SK-N-SH (cell line): ENCODE data around the gene SERINC1. TPM values are rescaled to one million over a fixed set of nuclear protein-coding genes. Genes with fewer than 3 reads are reported as not detected.

Experiments
- CTCF ChIA-PET: fragments of 300-600, 350-600 bp; formaldehyde crosslinking; extraction: SDS; loops from one replicate; lab custom pipeline; 2021; lab: Yijun Ruan, JAX
- POLR2A ChIA-PET: fragments of 350-600 bp; sonication (Branson Sonifier 250); formaldehyde crosslinking; extraction: SDS; loops from one replicate; lab custom pipeline; 2020; ENCODE audit warnings: antibody characterized with exemption, inconsistent platforms; lab: Yijun Ruan, JAX
- DNase-seq: peaks from one replicate; pipeline ENCODE4 v3.0.0; 2012
- H2AFZ ChIP-seq: fragments of 200-600 bp; sonication (generic); 2 replicates; pipeline ENCODE4 v1.8.1; 2016; ENCODE audit warnings: antibody characterized with exemption, mild to moderate bottlenecking, low read depth
- H3F3A ChIP-seq: fragments of 200-600 bp; sonication (generic); replicated peaks from 2 replicates; pipeline ENCODE3; 2016; ENCODE audit warnings: antibody characterized with exemption, mild to moderate bottlenecking; ENCODE audit not compliant: insufficient read depth
- H3K27ac ChIP-seq, 2 experiments: fragments of 200-500 bp in 1 of 2; fragments of 200-600 bp in 1 of 2; sonication (Bioruptor generic) in 1 of 2; sonication (generic), shearing (Covaris generic) in 1 of 2; 2 replicates each; pipeline versions ENCODE4 v1.5.1 to v1.6.1; 2014 to 2016; ENCODE audit warnings: low read depth in 2 of 2, inconsistent platforms in 1 of 2, low read length in 1 of 2, mild to moderate bottlenecking in 1 of 2, mixed read lengths in 1 of 2
- H3K27me3 ChIP-seq: fragments of 200-600 bp; sonication (generic), shearing (Covaris generic); 2 replicates; pipeline ENCODE4 v1.6.1; 2016; ENCODE audit warnings: mixed run types; ENCODE audit not compliant: insufficient read depth
- H3K36me3 ChIP-seq, 2 experiments: fragments of 200-500 bp in 1 of 2; fragments of 200-600 bp in 1 of 2; sonication (Bioruptor generic) in 1 of 2; sonication (generic) in 1 of 2; replicated peaks in 1 of 2; 2 replicates each; pipeline versions ENCODE3 to v1.5.1; 2014 to 2016; ENCODE audit warnings: low read length in 1 of 2, mild to moderate bottlenecking in 1 of 2; ENCODE audit not compliant: insufficient read depth in 2 of 2, control insufficient read depth in 1 of 2
- H3K4me1 ChIP-seq, 2 experiments: fragments of 200-500 bp in 1 of 2; fragments of 200-600 bp in 1 of 2; sonication (Bioruptor generic) in 1 of 2; sonication (generic), shearing (Covaris generic) in 1 of 2; 2 replicates each; pipeline versions ENCODE4 v1.5.1 to v1.6.1; 2014 to 2016; ENCODE audit warnings: low read depth in 1 of 2, low read length in 1 of 2, mixed run types in 1 of 2; ENCODE audit not compliant: insufficient read depth in 2 of 2, control insufficient read depth in 1 of 2
- H3K4me2 ChIP-seq: fragments of 200-600 bp; sonication (generic), shearing (Covaris generic); 2 replicates; pipeline ENCODE4 v1.6.1; 2017; ENCODE audit warnings: mixed run types
- H3K4me3 ChIP-seq, 2 experiments: fragments of 200-500 bp in 1 of 2; fragments of 200-600 bp in 1 of 2; sonication (Bioruptor generic) in 1 of 2; sonication (generic), shearing (Covaris generic) in 1 of 2; 2 replicates each; pipeline versions ENCODE4 v1.5.1 to v1.8.1; 2014 to 2016; ENCODE audit warnings: low read depth in 2 of 2, inconsistent platforms in 1 of 2, low read length in 1 of 2, mild to moderate bottlenecking in 1 of 2, mixed read lengths in 1 of 2, moderate library complexity in 1 of 2
- H3K79me2 ChIP-seq: fragments of 200-600 bp; sonication (generic); 2 replicates; pipeline ENCODE4 v1.8.1; 2017; ENCODE audit warnings: mild to moderate bottlenecking; ENCODE audit not compliant: insufficient read depth
- H3K9ac ChIP-seq: fragments of 200-600 bp; sonication (generic); 2 replicates; pipeline ENCODE4 v1.6.1; 2017; ENCODE audit warnings: mixed run types
- H3K9me2 ChIP-seq: fragments of 200-600 bp; sonication (generic); 2 replicates; pipeline ENCODE4 v1.6.1; 2017; ENCODE audit warnings: mixed run types
- H3K9me3 ChIP-seq: fragments of 200-600 bp; sonication (generic); 2 replicates; pipeline ENCODE4 v1.6.1; 2017; ENCODE audit warnings: mixed run types, mild to moderate bottlenecking, moderate library complexity
- H4K20me1 ChIP-seq: fragments of 200-600 bp; sonication (generic); 2 replicates; pipeline ENCODE4 v1.6.1; 2017; ENCODE audit warnings: mild to moderate bottlenecking, mixed run types; ENCODE audit not compliant: insufficient read depth
- ELF1 ChIP-seq: IDR thresholded peaks from 2 replicates; pipeline ENCODE4 v1.4.0; 2012
- EP300 ChIP-seq, 2 experiments: IDR thresholded peaks; 2 replicates each; pipeline versions ENCODE4 v1.4.0 to v1.6.1; 2012; ENCODE audit warnings: borderline replicate concordance in 1 of 2, low read depth in 1 of 2, low read length in 1 of 2
- EZH2phosphoT487 ChIP-seq: fragments of 200-600 bp; sonication (generic); IDR thresholded peaks from 2 replicates; pipeline ENCODE4 v1.6.1; 2017; ENCODE audit warnings: low read depth, mixed run types, mild to moderate bottlenecking, antibody characterized with exemption, moderate library complexity, borderline replicate concordance
- FOXJ3 ChIP-seq: sonication (generic); formaldehyde crosslinking; IDR thresholded peaks from 2 replicates; pipeline ENCODE4 v1.5.1; 2020; ENCODE audit warnings: mild to moderate bottlenecking, missing genetic modification reagents
- FOXM1 ChIP-seq: IDR thresholded peaks from 2 replicates; pipeline ENCODE4 v1.4.0; 2012; ENCODE audit warnings: low read depth, mild to moderate bottlenecking
- GABPA ChIP-seq: IDR thresholded peaks from 2 replicates; pipeline ENCODE4 v1.4.0; 2012; ENCODE audit warnings: low read depth, mild to moderate bottlenecking
- GATA2 ChIP-seq: sonication (generic); formaldehyde crosslinking; IDR thresholded peaks from 2 replicates; pipeline ENCODE4 v1.5.0; 2020; ENCODE audit warnings: mild to moderate bottlenecking, missing genetic modification reagents
- NRF1 ChIP-seq: IDR thresholded peaks from 2 replicates; pipeline ENCODE4 v1.6.1; 2012; ENCODE audit warnings: low read depth, mild to moderate bottlenecking, low read length
- POLR2AphosphoS5 ChIP-seq: IDR thresholded peaks from 2 replicates; pipeline ENCODE4 v1.6.1; 2012; ENCODE audit warnings: low read depth, low read length
- SMC3 ChIP-seq: IDR thresholded peaks from 2 replicates; pipeline ENCODE4 v1.6.1; 2012; ENCODE audit warnings: low read depth, low read length, improper control_type of control experiment
- TAF1 ChIP-seq: IDR thresholded peaks from 2 replicates; pipeline ENCODE4 v1.6.1; 2012; ENCODE audit warnings: low read depth, mild to moderate bottlenecking, low read length, moderate library complexity, borderline replicate concordance
- TCF12 ChIP-seq: IDR thresholded peaks from 2 replicates; pipeline ENCODE4 v1.4.0; 2012
- USF1 ChIP-seq: IDR thresholded peaks from 2 replicates; pipeline ENCODE4 v1.4.0; 2012; ENCODE audit warnings: low read depth, borderline replicate concordance
- YY1 ChIP-seq: IDR thresholded peaks from 2 replicates; pipeline ENCODE4 v1.4.0; 2012; ENCODE audit warnings: low read depth, mild to moderate bottlenecking
- WGBS: methylation state at CpG from one replicate; pipeline ENCODE4 v1.1.6; 2017; ENCODE audit warnings: low lambda C conversion rate; 5-methylcytosine and 5-hydroxymethylcytosine counted together
- polyA plus RNA-seq, 3 experiments: library from polyadenylated mRNA; depleted of rRNA; stranded (reverse); fragments of >200 nt; gene quantifications; 2 replicates each; pipeline ENCODE4 v1.2.3, GENCODE V29; 2012
- TF ChIP-seq, protein P1 (sequence below): IDR thresholded peaks from 2 replicates; pipeline ENCODE4; 2012
- TF ChIP-seq, protein P2 (sequence below): IDR thresholded peaks from 2 replicates; pipeline ENCODE4 v1.4.0; 2012; ENCODE audit warnings: low read depth

Gene SERINC1
- polyA plus RNA-seq, 1 of the 3 experiments (the other 2 are of a cell fraction): 55.2 TPM

DNA sequence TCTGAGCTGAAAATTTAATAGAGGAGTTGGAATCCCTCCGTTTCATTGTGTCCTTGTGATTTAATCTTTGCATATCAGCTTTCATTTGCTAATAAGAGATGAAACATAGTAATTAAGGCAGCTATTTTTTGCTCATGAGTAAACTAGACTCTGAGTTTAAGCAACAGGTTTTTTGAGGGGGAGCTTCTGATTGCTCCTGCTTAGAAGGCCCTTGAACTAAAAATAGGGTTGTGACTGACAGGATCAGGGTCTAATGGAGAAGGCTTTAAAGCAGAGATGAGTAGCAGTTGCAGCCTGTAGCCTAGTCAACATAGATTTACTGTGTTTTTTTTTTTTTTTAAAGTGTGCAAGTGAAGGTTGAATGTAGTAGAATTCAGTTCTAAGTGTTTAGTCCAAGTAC is 54.8 kb downstream of the SERINC1 start:
- 91% methylated on average over 1 of the region's 1 CpG for WGBS
- no peaks in the 10 kb centered on the region for H3K27me3 ChIP-seq
- CTCF ChIA-PET: interaction anchor here (0.8 to 2.6 kb wide), 5 partner anchors 9 to 36 kb away, joined by 3 to 8 read pairs (median 3); no protein-coding TSS in a partner anchor
- H3K9me2 ChIP-seq: no peaks in the 10 kb centered on the region
- peaks cover 60 to 74% of the 10 kb centered on the region in 2 experiments for H3K36me3 ChIP-seq
- no peaks in the 10 kb centered on the region for H3K9me3 ChIP-seq
- H4K20me1 ChIP-seq: no peaks in the 10 kb centered on the region
- H3K4me2 ChIP-seq: no peak overlapping the region
- H3K4me3 ChIP-seq: no peak overlapping the region
- H2AFZ ChIP-seq: no peak overlapping the region
- no peak overlapping the region for H3K27ac ChIP-seq
- no peaks in the 10 kb centered on the region for H3F3A ChIP-seq
- peaks cover 8% of the 10 kb centered on the region; the same call in 1 of the 2 replicates for H3K79me2 ChIP-seq
- DNase-seq: no peak
- POLR2A ChIA-PET: no interaction called here
- no peaks in the 10 kb centered on the region for H3K4me1 ChIP-seq
- H3K9ac ChIP-seq: no peak overlapping the region
- TF ChIP-seq POLR2AphosphoS5 (no peak), ELF1 (no peak), USF1 (no peak), EP300 (IDR thresholded peaks at IDR 0.05; ENCODE audit: borderline replicate concordance in 1 of 2, low read depth in 1 of 2, low read length in 1 of 2) (no peak), FOXM1 (no peak), SMC3 (no peak), TAF1 (no peak), FOXJ3 (CRISPR knock-in tag) (no peak), EZH2phosphoT487 (no peak), NRF1 (no peak), TCF12 (no peak), YY1 (no peak), GABPA (no peak)
- TF ChIP-seq, protein P1, sequence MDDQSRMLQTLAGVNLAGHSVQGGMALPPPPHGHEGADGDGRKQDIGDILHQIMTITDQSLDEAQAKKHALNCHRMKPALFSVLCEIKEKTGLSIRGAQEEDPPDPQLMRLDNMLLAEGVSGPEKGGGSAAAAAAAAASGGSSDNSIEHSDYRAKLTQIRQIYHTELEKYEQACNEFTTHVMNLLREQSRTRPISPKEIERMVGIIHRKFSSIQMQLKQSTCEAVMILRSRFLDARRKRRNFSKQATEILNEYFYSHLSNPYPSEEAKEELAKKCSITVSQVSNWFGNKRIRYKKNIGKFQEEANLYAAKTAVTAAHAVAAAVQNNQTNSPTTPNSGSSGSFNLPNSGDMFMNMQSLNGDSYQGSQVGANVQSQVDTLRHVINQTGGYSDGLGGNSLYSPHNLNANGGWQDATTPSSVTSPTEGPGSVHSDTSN: no peak
- TF ChIP-seq, protein P2, sequence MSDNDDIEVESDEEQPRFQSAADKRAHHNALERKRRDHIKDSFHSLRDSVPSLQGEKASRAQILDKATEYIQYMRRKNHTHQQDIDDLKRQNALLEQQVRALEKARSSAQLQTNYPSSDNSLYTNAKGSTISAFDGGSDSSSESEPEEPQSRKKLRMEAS: no peak

DNA sequence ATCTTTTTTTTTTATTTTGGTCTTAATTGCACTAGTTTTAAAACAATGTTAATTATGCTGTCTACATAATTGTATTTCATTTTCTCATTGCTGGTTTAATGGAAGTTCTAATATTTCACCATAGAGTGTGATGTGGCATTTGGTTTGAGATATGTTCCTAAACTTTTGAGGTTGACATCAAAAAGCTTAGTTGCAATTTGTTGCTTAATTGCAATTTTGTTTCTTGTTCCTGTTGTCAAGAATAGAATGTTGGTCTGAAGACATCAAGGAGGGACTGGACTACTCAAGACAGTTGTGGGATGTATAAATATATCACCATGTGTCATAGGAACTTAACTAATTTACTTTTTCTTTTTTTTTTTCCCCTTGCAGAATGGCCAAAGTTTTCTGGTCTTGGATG is 59.6 kb downstream of the SERINC1 start:
- ChIA-PET CTCF (interaction anchor here (1.4 kb wide), 1 partner anchor 24 kb away, joined by 3 read pairs; no protein-coding TSS in a partner anchor), POLR2A (no interaction called here)
- Histone ChIP-seq H3K4me3 (no peak overlapping the region), H3K36me3 (peaks cover 26 to 34% of the 10 kb centered on the region in 2 experiments), H3K79me2 (peaks cover 52% of the 10 kb centered on the region), H3K27me3 (no peaks in the 10 kb centered on the region), H4K20me1 (no peaks in the 10 kb centered on the region), H3K4me2 (no peak overlapping the region), H3K9ac (no peak overlapping the region), H3F3A (no peaks in the 10 kb centered on the region), H2AFZ (no peak overlapping the region), H3K9me2 (no peaks in the 10 kb centered on the region), H3K4me1 (peaks cover 0 to 3% of the 10 kb centered on the region in 2 experiments; a peak in 2 of 4 replicates), H3K9me3 (no peaks in the 10 kb centered on the region)
- no peak for DNase-seq
- TF ChIP-seq GATA2 (CRISPR knock-in tag): no peak
- TF ChIP-seq, all 33 proteins: peak for 0
- H3K27ac ChIP-seq: no peak overlapping the region
